ENCODE measurements around the gene PTK7. TPM values are rescaled to one million over a fixed set of nuclear protein-coding genes. Genes with fewer than 3 reads are reported as not detected.

PTK7 gene
- total RNA-seq, 1 experiment from 2014 or later = 48.1 TPM

DNA sequence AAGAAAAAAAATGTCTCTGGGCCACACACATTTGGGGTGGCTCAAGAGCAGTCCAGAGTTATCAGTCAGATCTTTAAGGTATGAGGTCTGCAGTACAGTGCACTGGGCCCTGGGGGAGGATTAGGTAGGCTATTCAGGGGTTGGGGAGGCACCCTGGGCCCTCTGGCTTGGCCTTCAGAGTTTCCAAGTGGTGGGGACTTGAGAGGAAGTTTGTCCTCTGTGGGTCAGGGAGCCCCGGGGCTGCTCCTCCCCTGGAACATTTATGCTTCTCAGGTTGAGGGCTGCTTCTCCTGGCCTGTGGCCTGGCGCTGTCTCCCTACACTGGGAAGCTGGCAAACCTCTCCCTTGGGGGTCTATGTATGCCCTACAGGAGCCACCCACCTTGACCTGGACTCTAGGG is 46.0 kb downstream of the PTK7 start:
- intact Hi-C loops (cut with micrococcal nuclease) = no loop called here
- H3F3A ChIP-seq (ENCODE audit: low read length, unreplicated experiment) = no peaks in the 10 kb centered on the region
- H3K9ac ChIP-seq (ENCODE audit: low read length) = no peak overlapping the region
- ATAC-seq = no peak
- H3K79me2 ChIP-seq (ENCODE audit: low read length) = no peaks in the 10 kb centered on the region
- H3K4me2 ChIP-seq (ENCODE audit: low read length) = no peak overlapping the region
- BruUV-seq (replicated peaks) = no TSS peak
- H3K36me3 ChIP-seq (ENCODE audit: low read depth, low read length) = no peaks in the 10 kb centered on the region
- no peak overlapping the region for H3K27ac ChIP-seq (ENCODE audit: low read length)
- ChIA-PET POLR2A (ENCODE audit: unreplicated experiment) (no interaction called here), CTCF (no interaction called here)
- no peaks in the 10 kb centered on the region for H3K27me3 ChIP-seq (ENCODE audit: low read length)
- H4K20me1 ChIP-seq (ENCODE audit: low read length) = no peaks in the 10 kb centered on the region
- no peaks in the 10 kb centered on the region for H3K9me2 ChIP-seq (replicated peaks; ENCODE audit: low read length)
- H2AFZ ChIP-seq (ENCODE audit: low read length) = no peak overlapping the region
- H3K9me3 ChIP-seq (ENCODE audit: low read length) = no peaks in the 10 kb centered on the region
- H3K4me3 ChIP-seq (ENCODE audit: low read length) = no peak overlapping the region
- TF ChIP-seq EZH2 (IDR thresholded peaks at IDR 0.05; ENCODE audit: low read length, unreplicated experiment) (no peak), EZH2phosphoT487 (IDR thresholded peaks at IDR 0.05; ENCODE audit: borderline replicate concordance, low read length) (no peak)
- TF ChIP-seq, protein P1, sequence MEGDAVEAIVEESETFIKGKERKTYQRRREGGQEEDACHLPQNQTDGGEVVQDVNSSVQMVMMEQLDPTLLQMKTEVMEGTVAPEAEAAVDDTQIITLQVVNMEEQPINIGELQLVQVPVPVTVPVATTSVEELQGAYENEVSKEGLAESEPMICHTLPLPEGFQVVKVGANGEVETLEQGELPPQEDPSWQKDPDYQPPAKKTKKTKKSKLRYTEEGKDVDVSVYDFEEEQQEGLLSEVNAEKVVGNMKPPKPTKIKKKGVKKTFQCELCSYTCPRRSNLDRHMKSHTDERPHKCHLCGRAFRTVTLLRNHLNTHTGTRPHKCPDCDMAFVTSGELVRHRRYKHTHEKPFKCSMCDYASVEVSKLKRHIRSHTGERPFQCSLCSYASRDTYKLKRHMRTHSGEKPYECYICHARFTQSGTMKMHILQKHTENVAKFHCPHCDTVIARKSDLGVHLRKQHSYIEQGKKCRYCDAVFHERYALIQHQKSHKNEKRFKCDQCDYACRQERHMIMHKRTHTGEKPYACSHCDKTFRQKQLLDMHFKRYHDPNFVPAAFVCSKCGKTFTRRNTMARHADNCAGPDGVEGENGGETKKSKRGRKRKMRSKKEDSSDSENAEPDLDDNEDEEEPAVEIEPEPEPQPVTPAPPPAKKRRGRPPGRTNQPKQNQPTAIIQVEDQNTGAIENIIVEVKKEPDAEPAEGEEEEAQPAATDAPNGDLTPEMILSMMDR (conservative IDR thresholded peaks at IDR 0.05; ENCODE audit: low read depth, low read length) = no peak
- DNase-seq = no peak
- peaks cover 16% of the 10 kb centered on the region for H3K4me1 ChIP-seq (ENCODE audit: insufficient read depth, low read length)

DNA sequence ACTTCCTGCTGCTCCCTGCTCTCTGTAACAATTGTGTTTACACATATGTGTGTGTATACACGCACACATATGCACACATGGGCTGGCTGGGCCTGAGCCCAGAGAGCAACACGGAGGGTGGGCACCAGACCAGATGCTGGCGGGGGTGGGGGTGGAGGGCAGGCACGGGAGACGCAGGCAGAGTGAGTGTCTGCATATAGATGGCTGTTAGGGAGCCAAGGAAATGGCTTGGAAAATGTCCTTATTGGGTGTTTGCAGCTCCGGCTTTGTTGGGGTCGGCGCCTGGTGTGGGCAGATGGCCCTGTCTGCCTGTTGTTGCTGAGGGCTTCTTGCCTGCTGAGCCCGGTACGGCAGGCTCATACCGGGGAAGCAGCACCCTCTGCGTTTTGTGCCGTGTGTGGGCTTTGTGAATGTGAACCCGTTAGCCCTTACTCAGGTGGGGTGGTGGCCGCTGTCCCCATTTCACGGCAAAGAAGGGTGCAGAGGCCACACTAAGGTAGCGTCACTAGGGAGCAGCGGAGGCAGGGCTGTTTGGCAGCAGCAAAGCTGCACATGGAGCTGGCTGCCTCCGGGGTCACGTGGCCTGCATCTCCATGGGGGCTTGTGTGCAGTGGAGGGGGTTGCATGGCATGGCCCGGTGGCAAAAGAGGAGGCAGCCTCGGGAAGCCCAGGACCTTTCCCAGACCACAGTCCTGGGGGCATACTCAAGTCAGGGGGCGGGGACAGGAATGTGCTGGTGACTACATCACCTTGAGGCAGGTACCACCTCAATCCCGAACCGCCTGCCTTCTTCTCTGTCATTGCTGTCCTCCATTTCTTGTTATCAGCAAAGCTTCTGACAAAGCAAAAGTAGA is 47.6 kb downstream of the PTK7 start:
- no peaks in the 10 kb centered on the region for H3K79me2 ChIP-seq (ENCODE audit: low read length)
- no peak overlapping the region for H3K9ac ChIP-seq (ENCODE audit: low read length)
- H3K9me2 ChIP-seq (replicated peaks; ENCODE audit: low read length) = no peaks in the 10 kb centered on the region
- ATAC-seq (no peak), DNase-seq (no peak)
- BruUV-seq (replicated peaks) = no TSS peak
- no peaks in the 10 kb centered on the region for H3K9me3 ChIP-seq (ENCODE audit: low read length)
- intact Hi-C loops (cut with micrococcal nuclease) = no loop called here
- POLR2A ChIA-PET (ENCODE audit: unreplicated experiment) = no interaction called here
- H3K27ac ChIP-seq (ENCODE audit: low read length) = no peak overlapping the region
- no peaks in the 10 kb centered on the region for H3K27me3 ChIP-seq (ENCODE audit: low read length)
- no peak overlapping the region for H3K4me3 ChIP-seq (ENCODE audit: low read length)
- H2AFZ ChIP-seq (ENCODE audit: low read length) = no peak overlapping the region
- H4K20me1 ChIP-seq (ENCODE audit: low read length) = no peaks in the 10 kb centered on the region
- no peaks in the 10 kb centered on the region for H3K36me3 ChIP-seq (ENCODE audit: low read depth, low read length)
- H3K4me2 ChIP-seq (ENCODE audit: low read length) = no peak overlapping the region
- TF ChIP-seq EZH2 (IDR thresholded peaks at IDR 0.05; ENCODE audit: low read length, unreplicated experiment) (no peak), EZH2phosphoT487 (IDR thresholded peaks at IDR 0.05; ENCODE audit: borderline replicate concordance, low read length) (no peak)
- TF ChIP-seq, protein P1 (conservative IDR thresholded peaks at IDR 0.05; ENCODE audit: low read depth, low read length) = no peak
- H3F3A ChIP-seq (ENCODE audit: low read length, unreplicated experiment) = no peaks in the 10 kb centered on the region
- CTCF ChIA-PET = no interaction called here
- peaks cover 16% of the 10 kb centered on the region for H3K4me1 ChIP-seq (ENCODE audit: insufficient read depth, low read length)

DNA sequence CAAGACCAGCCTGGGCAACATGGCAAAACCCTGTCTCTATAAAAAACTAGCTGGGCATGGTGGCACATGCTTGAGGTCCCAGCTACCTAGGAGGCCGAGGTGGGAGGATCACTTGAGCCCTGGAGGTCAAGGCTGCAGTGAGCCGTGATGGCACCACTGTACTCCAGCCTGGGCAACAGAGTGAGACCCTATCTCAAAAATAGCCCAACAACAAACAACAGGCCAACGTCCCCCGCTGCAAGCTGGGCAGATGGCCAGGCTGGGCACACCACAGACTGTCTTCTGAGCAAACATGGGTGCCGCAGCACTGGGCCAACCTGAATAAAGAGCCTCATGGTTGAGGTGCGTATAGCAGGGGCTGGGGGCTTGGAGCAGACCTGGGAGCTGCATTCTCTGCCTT is 48.4 kb downstream of the PTK7 start:
- ChIA-PET POLR2A (ENCODE audit: unreplicated experiment) (interaction anchor here (0.7 kb wide), 1 partner anchor 48 kb away, joined by 4 read pairs; the partner anchor contains the start of gene PTK7), CTCF (no interaction called here)
- intact Hi-C loops (cut with micrococcal nuclease) = no loop called here
- no TSS peak for BruUV-seq (replicated peaks)
- H4K20me1 ChIP-seq (ENCODE audit: low read length) = no peaks in the 10 kb centered on the region
- no peak overlapping the region for H2AFZ ChIP-seq (ENCODE audit: low read length)
- no peak overlapping the region for H3K4me3 ChIP-seq (ENCODE audit: low read length)
- no peak for ATAC-seq
- no peaks in the 10 kb centered on the region for H3K27me3 ChIP-seq (ENCODE audit: low read length)
- no peak overlapping the region for H3K27ac ChIP-seq (ENCODE audit: low read length)
- H3K9me2 ChIP-seq (replicated peaks; ENCODE audit: low read length) = no peaks in the 10 kb centered on the region
- H3K9ac ChIP-seq (ENCODE audit: low read length) = no peak overlapping the region
- no peak for TF ChIP-seq EZH2phosphoT487 (IDR thresholded peaks at IDR 0.05; ENCODE audit: borderline replicate concordance, low read length)
- H3K4me1 ChIP-seq (ENCODE audit: insufficient read depth, low read length) = peaks cover 20% of the 10 kb centered on the region
- H3K36me3 ChIP-seq (ENCODE audit: low read depth, low read length) = no peaks in the 10 kb centered on the region
- no peak for DNase-seq
- H3K79me2 ChIP-seq (ENCODE audit: low read length) = no peaks in the 10 kb centered on the region
- no peaks in the 10 kb centered on the region for H3F3A ChIP-seq (ENCODE audit: low read length, unreplicated experiment)
- H3K4me2 ChIP-seq (ENCODE audit: low read length) = no peak overlapping the region
- H3K9me3 ChIP-seq (ENCODE audit: low read length) = no peaks in the 10 kb centered on the region
